Inflammatory macrophage treated with lipopolysaccharide for 4 hours (primary cell): ENCODE results near the gene NCEH1.
A peak's percentile ranks its signal among the peaks of the same experiment; 100 is the strongest.
"Not testable (repeated sequence)": the region's sequence is repeated elsewhere in the genome, so short reads cannot be mapped to it uniquely, and the experiment has no call there.

Experiments
- DNase-seq: peaks from one replicate; pipeline ENCODE4 v3.0.0-alpha.2; 2020

Gene NCEH1

GRCh38 chr3:172707030-172707429 lies 3.8 kb downstream of the NCEH1 start:
- no peak for DNase-seq

GRCh38 chr3:172705170-172705569 lies 5.7 kb downstream of the NCEH1 start:
- no peak for DNase-seq

GRCh38 chr3:172704001-172704400 lies 6.9 kb downstream of the NCEH1 start:
- DNase-seq, result no peak

- not testable (repeated sequence) for DNase-seq
Measured at GRCh38 chr3:172702731-172703130, 8.1 kb downstream of the NCEH1 start.

GRCh38 chr3:172702256-172702655 lies 8.6 kb downstream of the NCEH1 start:
- DNase-seq, result no peak

- DNase-seq, result peak; percentile 80
Measured at GRCh38 chr3:172701751-172702150, 9.1 kb downstream of the NCEH1 start.

- DNase-seq, result no peak
Measured at GRCh38 chr3:172700936-172701455, 9.9 kb downstream of the NCEH1 start.

- DNase-seq, result peak; percentile 80
Measured at GRCh38 chr3:172700256-172700655, 10.6 kb downstream of the NCEH1 start.

- DNase-seq, result peak; percentile 90
Measured at GRCh38 chr3:172699031-172699430, 11.8 kb downstream of the NCEH1 start.

GRCh38 chr3:172698631-172699030 lies 12.2 kb downstream of the NCEH1 start:
- DNase-seq, result peak; percentile 98

- no peak for DNase-seq
Measured at GRCh38 chr3:172697558-172697957, 13.3 kb downstream of the NCEH1 start.

GRCh38 chr3:172696357-172696756 lies 14.5 kb downstream of the NCEH1 start:
- DNase-seq, result no peak

GRCh38 chr3:172694573-172695246 lies 16.2 kb downstream of the NCEH1 start:
- peak; percentile 68 for DNase-seq

GRCh38 chr3:172692751-172693338 lies 18.0 kb downstream of the NCEH1 start:
- peak; percentile 74 for DNase-seq

- DNase-seq, result no peak
Measured at GRCh38 chr3:172690936-172691335, 19.9 kb downstream of the NCEH1 start.

GRCh38 chr3:172688588-172688987 lies 22.3 kb downstream of the NCEH1 start:
- DNase-seq, result no peak

- DNase-seq, result no peak
Measured at GRCh38 chr3:172687501-172687900, 23.4 kb downstream of the NCEH1 start.

- no peak for DNase-seq
Measured at GRCh38 chr3:172685331-172686214, 25.3 kb downstream of the NCEH1 start.

GRCh38 chr3:172680684-172681083 lies 30.2 kb downstream of the NCEH1 start:
- no peak for DNase-seq

GRCh38 chr3:172679599-172679998 lies 31.3 kb downstream of the NCEH1 start:
- DNase-seq, result no peak

GRCh38 chr3:172678068-172678467 lies 32.8 kb downstream of the NCEH1 start:
- DNase-seq, result no peak

- DNase-seq, result no peak
Measured at GRCh38 chr3:172676196-172676922, 34.5 kb downstream of the NCEH1 start.
